ENCODE measurements around the gene NEDD4L.

- TF ChIP-seq REST (IDR thresholded peaks at IDR 0.05; ENCODE audit: insufficient read depth in 1 of 2, low read depth in 2 of 2, low read length in 1 of 2) (no peak), CTCF (IDR thresholded peaks at IDR 0.05) (no peak), POLR2AphosphoS5 (IDR thresholded peaks at IDR 0.05; ENCODE audit: low read depth, low read length) (no peak), SIN3A (IDR thresholded peaks at IDR 0.05; ENCODE audit: borderline replicate concordance, insufficient read depth, low read depth, low read length) (no peak)
Measured at GRCh38 chr18:58367425-58368140, 323.6 kb downstream of the NEDD4L start.
